Tibial artery (tissue), 4 donors: ENCODE measurements around the gene NFKBIE.

ENCODE experiments used
- DNase-seq, 2 donors: peaks; one replicate each; pipeline ENCODE4 v3.0.0-alpha.2; 2019
- H3K27ac ChIP-seq, 2 donors: fragments of 200-600 bp; sonication (generic) in 1 of 2; 1 replicate in 1 of 2; 2 replicates in 1 of 2; pipeline ENCODE4 v1.5.1; 2018 to 2019; ENCODE audit warnings: mild to moderate bottlenecking in 1 of 2
- H3K27me3 ChIP-seq, 2 donors: fragments of 200-600 bp; sonication (generic) in 1 of 2; one replicate each; pipeline versions ENCODE4 v1.5.1 to v1.6.0; 2016 to 2019
- H3K36me3 ChIP-seq, 3 donors: fragments of 200-600 bp; sonication (generic) in 2 of 3; one replicate each; pipeline ENCODE4 v1.5.1; 2016 to 2019; ENCODE audit warnings: mild to moderate bottlenecking in 2 of 3
- H3K4me1 ChIP-seq, 4 donors: fragments of 200-600 bp; sonication (generic) in 2 of 4; 1 replicate in 3 of 4; 2 replicates in 1 of 4; pipeline ENCODE4 v1.5.1; 2016 to 2019
- H3K4me3 ChIP-seq, 2 donors: fragments of 200-600 bp; sonication (generic) in 1 of 2; 1 replicate in 1 of 2; 2 replicates in 1 of 2; pipeline ENCODE4 v1.5.1; 2018 to 2019; ENCODE audit warnings: mild to moderate bottlenecking in 2 of 2
- H3K9me3 ChIP-seq, 3 donors: fragments of 200-600 bp; sonication (generic) in 1 of 3; one replicate each; pipeline ENCODE4 v1.5.1; 2016 to 2019
- CTCF ChIP-seq, 2 experiments: fragments of 200-600 bp in 1 of 2; fragments of 450-650 bp in 1 of 2; IDR thresholded peaks; one replicate each; pipeline ENCODE4 v1.5.1; 2017 to 2019; ENCODE audit warnings: antibody characterized with exemption in 2 of 2, mild to moderate bottlenecking in 1 of 2, moderate library complexity in 1 of 2
- intact Hi-C: fragments of 100-400 bp; cut with DNase I; formaldehyde crosslinking; loops from one replicate; pipeline ENCODE4 v1.15.0; 2023; ENCODE audit warnings: low total_unique reads

The NFKBIE gene

GRCh38 chr6:44255105-44255808 lies 10.1 kb downstream of the NFKBIE start:
- DNase-seq = no peak
- H3K27ac ChIP-seq = no peak overlapping the region

GRCh38 chr6:44254191-44255104 lies 10.9 kb downstream of the NFKBIE start:
- H3K27ac ChIP-seq = no peak overlapping the region
- no peaks in the 10 kb centered on the region for H3K9me3 ChIP-seq
- no peak overlapping the region for H3K4me3 ChIP-seq
- DNase-seq = no peak
- no peaks in the 10 kb centered on the region for H3K27me3 ChIP-seq
- TF ChIP-seq CTCF (IDR thresholded peaks at IDR 0.05) = no peak
- peaks cover 55 to 65% (median 61%) of the 10 kb centered on the region in 3 donors for H3K36me3 ChIP-seq
- intact Hi-C loops = loop anchor here (5.0 kb wide), 1 partner anchor 82 kb away; no protein-coding TSS in a partner anchor
- peaks cover 0 to 35% (median 27%) of the 10 kb centered on the region in 4 donors for H3K4me1 ChIP-seq

More at GRCh38 chr6:44255105-44255808, 10.1 kb downstream of the NFKBIE start:
- Histone ChIP-seq H3K9me3 (no peaks in the 10 kb centered on the region), H3K4me3 (no peak overlapping the region), H3K36me3 (peaks cover 47 to 65% (median 57%) of the 10 kb centered on the region in 3 donors), H3K27me3 (no peaks in the 10 kb centered on the region), H3K4me1 (peaks cover 0 to 30% (median 21%) of the 10 kb centered on the region in 4 donors)
- intact Hi-C loops = loop anchor here (5.0 kb wide), 1 partner anchor 83 kb away; no protein-coding TSS in a partner anchor
- TF ChIP-seq CTCF (IDR thresholded peaks at IDR 0.05) = no peak

GRCh38 chr6:44253307-44254101 lies 11.8 kb downstream of the NFKBIE start:
- Histone ChIP-seq H3K27me3 (no peaks in the 10 kb centered on the region), H3K27ac (no peak overlapping the region), H3K4me1 (peaks cover 0 to 43% (median 36%) of the 10 kb centered on the region in 4 donors), H3K36me3 (peaks cover 61 to 71% (median 70%) of the 10 kb centered on the region in 3 donors), H3K4me3 (no peak overlapping the region), H3K9me3 (no peaks in the 10 kb centered on the region)
- DNase-seq = no peak
- intact Hi-C loops = no loop called here
- TF ChIP-seq CTCF (IDR thresholded peaks at IDR 0.05) = peak in 1 of 2 experiments; percentile 29

GRCh38 chr6:44251576-44252524 lies 13.5 kb downstream of the NFKBIE start:
- intact Hi-C loops = no loop called here
- no peak overlapping the region for H3K4me3 ChIP-seq
- no peak for TF ChIP-seq CTCF (IDR thresholded peaks at IDR 0.05)
- peaks cover 61 to 71% (median 70%) of the 10 kb centered on the region in 3 donors for H3K36me3 ChIP-seq
- no peaks in the 10 kb centered on the region for H3K27me3 ChIP-seq
- H3K27ac ChIP-seq = no peak overlapping the region
- no peaks in the 10 kb centered on the region for H3K9me3 ChIP-seq
- H3K4me1 ChIP-seq = peaks cover 0 to 40% (median 35%) of the 10 kb centered on the region in 4 donors
- no peak for DNase-seq
